Measurements from ENCODE around the gene AGAP1. TPM values are rescaled to one million over a fixed set of nuclear protein-coding genes. Genes with fewer than 3 reads are reported as not detected.
"Not testable (repeated sequence)": the region's sequence is repeated elsewhere in the genome, so short reads cannot be mapped to it uniquely, and the experiment has no call there.

The AGAP1 gene
- total RNA-seq, 1 donor from 2014 or later: 36.2 TPM

DNA sequence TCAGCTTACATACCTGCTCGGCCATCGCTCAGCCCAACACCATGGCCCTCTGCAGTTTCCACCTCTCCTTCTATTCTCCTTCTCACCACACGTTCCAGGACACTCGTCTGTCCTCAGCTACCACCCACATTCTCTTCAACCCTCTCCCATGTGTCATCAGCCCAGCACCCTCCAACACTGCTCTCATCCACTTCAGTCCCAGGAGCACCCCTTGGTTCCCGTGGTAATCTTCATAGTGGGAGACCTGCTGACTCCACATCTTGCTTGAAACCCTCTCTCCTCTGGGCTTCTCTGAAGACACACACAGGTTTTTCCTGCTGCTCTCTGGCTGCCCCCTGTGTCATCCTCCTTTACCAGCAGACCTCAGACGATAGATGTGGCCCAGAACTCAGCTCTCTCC, 445.6 kb downstream of the AGAP1 start:
- ATAC-seq: no peak
- no peak overlapping the region for H3K27ac ChIP-seq
- no peaks in the 10 kb centered on the region for H3K9me3 ChIP-seq
- intact Hi-C loops (cut with DNase I): no loop called here
- no peak for DNase-seq
- H3K4me3 ChIP-seq: no peak overlapping the region
- peaks cover 20% of the 10 kb centered on the region for H3K36me3 ChIP-seq
- H3K4me1 ChIP-seq: no peaks in the 10 kb centered on the region
- TF ChIP-seq, protein P1, sequence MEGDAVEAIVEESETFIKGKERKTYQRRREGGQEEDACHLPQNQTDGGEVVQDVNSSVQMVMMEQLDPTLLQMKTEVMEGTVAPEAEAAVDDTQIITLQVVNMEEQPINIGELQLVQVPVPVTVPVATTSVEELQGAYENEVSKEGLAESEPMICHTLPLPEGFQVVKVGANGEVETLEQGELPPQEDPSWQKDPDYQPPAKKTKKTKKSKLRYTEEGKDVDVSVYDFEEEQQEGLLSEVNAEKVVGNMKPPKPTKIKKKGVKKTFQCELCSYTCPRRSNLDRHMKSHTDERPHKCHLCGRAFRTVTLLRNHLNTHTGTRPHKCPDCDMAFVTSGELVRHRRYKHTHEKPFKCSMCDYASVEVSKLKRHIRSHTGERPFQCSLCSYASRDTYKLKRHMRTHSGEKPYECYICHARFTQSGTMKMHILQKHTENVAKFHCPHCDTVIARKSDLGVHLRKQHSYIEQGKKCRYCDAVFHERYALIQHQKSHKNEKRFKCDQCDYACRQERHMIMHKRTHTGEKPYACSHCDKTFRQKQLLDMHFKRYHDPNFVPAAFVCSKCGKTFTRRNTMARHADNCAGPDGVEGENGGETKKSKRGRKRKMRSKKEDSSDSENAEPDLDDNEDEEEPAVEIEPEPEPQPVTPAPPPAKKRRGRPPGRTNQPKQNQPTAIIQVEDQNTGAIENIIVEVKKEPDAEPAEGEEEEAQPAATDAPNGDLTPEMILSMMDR (IDR thresholded peaks at IDR 0.05): no peak
- H3K27me3 ChIP-seq (ENCODE audit: low read depth): no peaks in the 10 kb centered on the region

- TF ChIP-seq, protein P1 (IDR thresholded peaks at IDR 0.05): no peak
- H3K9me3 ChIP-seq: no peaks in the 10 kb centered on the region
- H3K27ac ChIP-seq: no peak overlapping the region
- DNase-seq (no peak), ATAC-seq (peak in 1 of 2 donors; percentile 49)
- H3K27me3 ChIP-seq (ENCODE audit: low read depth): no peaks in the 10 kb centered on the region
- H3K4me1 ChIP-seq: no peaks in the 10 kb centered on the region
- intact Hi-C loops (cut with DNase I): no loop called here
- H3K36me3 ChIP-seq: peaks cover 20% of the 10 kb centered on the region
- no peak overlapping the region for H3K4me3 ChIP-seq
Measured at GRCh38 chr2:235940330-235940729, 446.5 kb downstream of the AGAP1 start.

- TF ChIP-seq, protein P1 (IDR thresholded peaks at IDR 0.05): no peak
- no peak overlapping the region for H3K4me3 ChIP-seq
- intact Hi-C loops (cut with DNase I): no loop called here
- DNase-seq (no peak), ATAC-seq (no peak)
- no peaks in the 10 kb centered on the region for H3K36me3 ChIP-seq
- H3K4me1 ChIP-seq: no peaks in the 10 kb centered on the region
- no peaks in the 10 kb centered on the region for H3K27me3 ChIP-seq (ENCODE audit: low read depth)
- H3K9me3 ChIP-seq: no peaks in the 10 kb centered on the region
- no peak overlapping the region for H3K27ac ChIP-seq
Measured at GRCh38 chr2:235944591-235944990, 450.7 kb downstream of the AGAP1 start.

- Histone ChIP-seq H3K27ac (no peak overlapping the region), H3K36me3 (no peaks in the 10 kb centered on the region), H3K27me3 (ENCODE audit: low read depth) (no peaks in the 10 kb centered on the region), H3K4me1 (no peaks in the 10 kb centered on the region), H3K9me3 (no peaks in the 10 kb centered on the region), H3K4me3 (no peak overlapping the region)
- DNase-seq (no peak), ATAC-seq (no peak)
- intact Hi-C loops (cut with DNase I): no loop called here
- TF ChIP-seq, protein P1 (IDR thresholded peaks at IDR 0.05): no peak
Measured at GRCh38 chr2:235945608-235946140, 451.8 kb downstream of the AGAP1 start.

DNA sequence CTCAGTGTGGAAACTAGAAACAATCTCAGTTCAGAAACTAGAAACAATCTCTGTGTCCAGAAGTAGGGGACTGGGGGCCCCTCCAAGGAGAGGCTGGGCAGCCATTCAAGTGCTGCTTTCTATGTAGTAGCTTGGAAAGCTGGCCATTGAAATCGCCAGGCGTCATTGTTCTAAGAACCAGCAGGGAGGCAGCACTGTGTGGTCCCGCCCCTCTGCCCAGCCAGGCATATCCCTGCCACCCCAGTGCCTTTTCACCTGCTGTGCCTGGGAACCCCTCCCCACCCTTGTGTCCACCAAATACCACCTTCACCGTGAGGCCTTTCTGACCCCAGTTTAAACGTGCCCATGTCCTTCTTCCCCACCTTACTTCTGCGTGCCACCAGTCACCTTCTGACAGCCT, 452.7 kb downstream of the AGAP1 start:
- intact Hi-C loops (cut with DNase I): no loop called here
- no peak overlapping the region for H3K4me3 ChIP-seq
- DNase-seq (no peak), ATAC-seq (no peak)
- H3K4me1 ChIP-seq: no peaks in the 10 kb centered on the region
- no peaks in the 10 kb centered on the region for H3K9me3 ChIP-seq
- no peak overlapping the region for H3K27ac ChIP-seq
- TF ChIP-seq, protein P1 (IDR thresholded peaks at IDR 0.05): no peak
- no peaks in the 10 kb centered on the region for H3K27me3 ChIP-seq (ENCODE audit: low read depth)
- H3K36me3 ChIP-seq: no peaks in the 10 kb centered on the region

GRCh38 chr2:235947055-235947454, 453.2 kb downstream of the AGAP1 start:
- H3K4me3 ChIP-seq; H3K27ac ChIP-seq; H3K36me3 ChIP-seq; intact Hi-C loops (cut with DNase I); H3K4me1 ChIP-seq; DNase-seq; ATAC-seq; H3K9me3 ChIP-seq; H3K27me3 ChIP-seq (ENCODE audit: low read depth): not testable (repeated sequence)

All from lower lobe of right lung (tissue), 2 donors.